ENCODE measurements around the gene DNAH11.

- TF ChIP-seq CTCF (IDR thresholded peaks at IDR 0.05) (no peak), ZFX (IDR thresholded peaks at IDR 0.05; ENCODE audit: borderline replicate concordance) (no peak)
Observed at GRCh38 chr7:21771906-21772610, 229.2 kb downstream of the DNAH11 start.
